Peyer's patch (tissue), 4 donors: ENCODE results near the gene HPCAL1.

ENCODE experiments used
- POLR2A ChIP-seq, 2 donors: fragments of 450-650 bp; IDR thresholded peaks; one replicate each; pipeline ENCODE4 v1.5.1; 2017; ENCODE audit warnings: antibody characterized with exemption in 2 of 2, mild to moderate bottlenecking in 2 of 2, moderate library complexity in 2 of 2
- TF ChIP-seq, protein P1 (sequence below), 6 experiments: fragments of 450-650 bp in 4 of 6; fragments of 200-600 bp in 2 of 6; sonication (generic) in 1 of 6; IDR thresholded peaks; one replicate each; pipeline ENCODE4 v1.5.1; 2017 to 2019; ENCODE audit warnings: antibody characterized with exemption in 6 of 6, mild to moderate bottlenecking in 3 of 6, moderate library complexity in 1 of 6

DNA sequence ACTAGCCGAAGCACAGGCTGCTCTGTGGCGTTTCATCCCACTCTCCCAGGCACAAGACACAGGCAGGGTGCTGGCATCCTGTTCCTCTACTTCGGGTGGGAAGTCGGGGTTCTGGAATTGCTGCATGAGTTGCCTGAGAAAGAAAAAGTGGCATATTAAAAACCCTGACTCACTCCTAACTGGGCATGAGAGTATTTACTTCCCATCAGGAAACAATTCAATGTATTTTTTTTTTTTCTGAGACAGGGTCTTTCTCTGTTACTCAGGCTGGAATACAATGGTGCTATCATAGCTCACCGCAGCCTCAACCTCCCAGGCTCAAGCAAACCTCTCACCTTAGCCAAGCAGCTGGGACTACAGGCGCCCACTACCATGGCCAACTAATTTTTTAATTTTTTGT lies 138.0 kb downstream of the HPCAL1 start:
- TF ChIP-seq, protein P1, sequence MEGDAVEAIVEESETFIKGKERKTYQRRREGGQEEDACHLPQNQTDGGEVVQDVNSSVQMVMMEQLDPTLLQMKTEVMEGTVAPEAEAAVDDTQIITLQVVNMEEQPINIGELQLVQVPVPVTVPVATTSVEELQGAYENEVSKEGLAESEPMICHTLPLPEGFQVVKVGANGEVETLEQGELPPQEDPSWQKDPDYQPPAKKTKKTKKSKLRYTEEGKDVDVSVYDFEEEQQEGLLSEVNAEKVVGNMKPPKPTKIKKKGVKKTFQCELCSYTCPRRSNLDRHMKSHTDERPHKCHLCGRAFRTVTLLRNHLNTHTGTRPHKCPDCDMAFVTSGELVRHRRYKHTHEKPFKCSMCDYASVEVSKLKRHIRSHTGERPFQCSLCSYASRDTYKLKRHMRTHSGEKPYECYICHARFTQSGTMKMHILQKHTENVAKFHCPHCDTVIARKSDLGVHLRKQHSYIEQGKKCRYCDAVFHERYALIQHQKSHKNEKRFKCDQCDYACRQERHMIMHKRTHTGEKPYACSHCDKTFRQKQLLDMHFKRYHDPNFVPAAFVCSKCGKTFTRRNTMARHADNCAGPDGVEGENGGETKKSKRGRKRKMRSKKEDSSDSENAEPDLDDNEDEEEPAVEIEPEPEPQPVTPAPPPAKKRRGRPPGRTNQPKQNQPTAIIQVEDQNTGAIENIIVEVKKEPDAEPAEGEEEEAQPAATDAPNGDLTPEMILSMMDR (IDR thresholded peaks at IDR 0.05) = no peak
- no peak for TF ChIP-seq POLR2A (IDR thresholded peaks at IDR 0.05)
